ENCODE measurements around the gene RPS6KL1.

Gene RPS6KL1

DNA sequence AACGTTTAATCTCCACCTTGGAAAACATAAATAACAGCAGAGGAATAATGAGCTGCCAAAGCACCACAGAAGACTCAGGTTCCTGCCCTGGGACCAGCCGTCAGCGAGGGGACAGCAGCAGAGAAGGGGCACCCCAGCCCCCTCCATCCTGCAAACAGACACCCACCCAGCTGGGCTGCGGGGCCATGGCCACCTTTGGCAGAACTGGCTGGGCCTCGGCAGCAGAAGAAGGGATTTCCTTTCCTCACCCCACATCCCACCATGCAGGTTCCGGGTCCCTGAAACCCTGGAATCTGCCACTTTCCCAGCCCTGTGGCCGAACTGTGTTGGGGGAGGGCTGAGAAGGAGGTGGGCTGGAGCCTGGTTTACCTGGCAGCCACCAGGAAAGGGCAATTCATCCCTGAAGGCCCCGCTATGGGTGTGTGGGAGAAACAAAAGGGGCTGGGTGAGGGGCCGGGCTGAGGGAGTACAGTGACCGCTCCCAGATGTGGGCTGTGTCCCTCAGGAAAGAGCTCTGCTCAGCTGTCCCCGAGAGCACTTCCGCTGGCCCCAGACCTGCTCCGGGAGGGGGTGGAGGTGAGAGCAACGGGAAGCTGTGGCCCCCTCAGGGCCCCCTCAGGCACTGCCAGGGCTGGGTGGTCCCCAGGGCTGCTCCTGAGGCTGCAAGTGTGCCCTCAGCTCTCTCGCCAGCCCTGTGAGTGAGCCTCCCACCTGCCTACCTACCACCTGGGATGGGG lies 28.6 kb upstream of the RPS6KL1 start:
- no peak for DNase-seq

GRCh38 chr14:74950795-74951442 lies 27.9 kb upstream of the RPS6KL1 start:
- no peak for DNase-seq

DNA sequence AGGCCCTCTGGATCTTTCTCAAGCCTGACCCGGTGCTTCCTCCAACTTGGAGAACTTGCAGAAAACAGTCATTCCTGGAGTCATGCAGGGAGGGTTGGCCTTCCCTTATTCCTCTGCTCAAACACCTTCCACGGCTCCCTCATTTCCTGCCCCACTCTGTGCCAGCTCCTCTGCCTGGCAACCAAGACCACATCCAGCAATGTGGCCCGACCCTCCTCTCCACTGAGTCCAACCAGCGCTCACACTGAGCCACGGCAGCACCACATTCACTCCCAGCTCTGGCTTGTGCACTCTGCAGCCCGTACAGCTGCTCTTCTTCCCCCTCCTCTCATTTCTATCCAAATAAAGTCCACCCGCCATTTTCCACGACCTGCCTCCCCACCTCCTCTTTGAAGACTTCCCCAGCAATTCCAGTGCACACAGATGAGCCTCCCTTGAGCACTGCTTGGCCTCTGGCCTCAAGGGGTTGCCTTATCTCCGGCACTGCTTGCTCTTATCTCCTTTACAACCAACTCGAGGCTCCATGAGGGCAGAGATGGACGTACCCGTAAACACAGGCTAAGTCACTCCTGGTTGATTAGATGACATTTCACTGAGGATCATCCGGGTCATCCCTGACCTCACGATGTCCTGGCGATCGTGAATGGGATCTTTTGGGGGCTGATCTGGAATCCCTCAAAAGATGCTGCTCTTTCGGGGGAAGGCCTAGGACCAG lies 27.0 kb upstream of the RPS6KL1 start:
- no peak for DNase-seq

DNA sequence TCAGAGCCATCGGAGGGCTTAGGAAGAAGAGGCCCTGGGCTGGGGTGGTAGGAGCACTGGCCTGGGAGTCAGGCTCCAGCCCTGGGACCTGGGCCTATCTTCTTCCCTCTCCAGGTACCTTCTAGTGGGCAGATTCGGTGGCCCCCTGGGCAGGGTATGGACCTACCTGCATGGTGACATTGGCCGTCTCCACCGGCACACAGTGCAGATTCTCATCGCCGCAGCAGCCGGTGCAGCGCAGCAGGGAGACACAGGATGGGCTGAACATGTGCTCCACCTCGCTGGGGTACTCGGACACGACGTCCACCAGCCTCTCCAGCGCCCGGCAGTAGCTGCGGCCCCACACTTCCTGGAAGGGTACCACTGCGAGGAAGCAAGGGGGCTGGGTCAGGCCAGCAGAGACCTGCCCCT lies 26.1 kb upstream of the RPS6KL1 start:
- no peak for DNase-seq

DNA sequence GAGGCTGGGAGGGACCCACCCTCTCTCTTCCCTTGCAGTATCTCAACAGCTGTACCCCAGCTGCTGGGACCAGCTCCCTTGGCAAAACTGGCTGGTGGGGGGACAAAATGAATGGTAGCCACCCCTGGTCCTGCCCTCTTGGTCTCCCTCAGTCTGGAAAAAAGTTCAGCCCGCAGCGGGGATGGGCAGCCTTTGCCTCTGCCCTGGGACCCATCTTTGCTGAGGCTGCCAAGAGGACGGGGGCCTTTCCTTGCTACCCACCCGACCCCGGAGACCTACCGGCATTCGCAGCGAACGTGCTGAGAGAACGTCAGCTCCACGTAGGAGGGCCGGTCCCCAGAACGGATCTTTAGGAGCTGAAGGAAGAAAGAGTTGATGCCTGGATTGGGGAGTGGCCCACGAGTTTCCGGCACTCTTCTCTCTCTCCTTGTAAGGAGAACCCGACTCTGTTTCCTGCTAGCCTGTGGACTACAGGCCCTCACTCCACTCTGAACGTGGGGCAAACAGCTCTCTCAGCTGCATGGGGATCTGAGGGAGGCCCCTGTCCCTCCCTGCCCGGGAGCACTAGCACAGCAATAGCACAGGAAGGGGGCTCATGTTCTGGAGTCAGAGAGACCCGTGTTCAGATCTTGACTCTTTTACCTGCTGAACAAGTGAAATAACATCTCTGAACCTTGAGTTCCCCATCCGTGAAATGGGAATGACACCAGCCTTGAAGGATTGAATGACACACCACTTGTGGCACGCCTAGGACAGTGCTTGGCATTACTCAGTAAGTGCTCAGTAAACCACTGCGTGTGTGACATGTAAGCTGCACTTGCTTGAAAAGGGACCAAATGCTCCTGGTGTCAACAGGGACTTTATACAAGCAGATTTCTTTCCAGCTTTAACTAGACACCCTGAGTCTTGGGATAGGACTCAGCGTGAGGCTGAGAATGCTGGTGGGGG lies 25.4 kb upstream of the RPS6KL1 start:
- DNase-seq: no peak

DNA sequence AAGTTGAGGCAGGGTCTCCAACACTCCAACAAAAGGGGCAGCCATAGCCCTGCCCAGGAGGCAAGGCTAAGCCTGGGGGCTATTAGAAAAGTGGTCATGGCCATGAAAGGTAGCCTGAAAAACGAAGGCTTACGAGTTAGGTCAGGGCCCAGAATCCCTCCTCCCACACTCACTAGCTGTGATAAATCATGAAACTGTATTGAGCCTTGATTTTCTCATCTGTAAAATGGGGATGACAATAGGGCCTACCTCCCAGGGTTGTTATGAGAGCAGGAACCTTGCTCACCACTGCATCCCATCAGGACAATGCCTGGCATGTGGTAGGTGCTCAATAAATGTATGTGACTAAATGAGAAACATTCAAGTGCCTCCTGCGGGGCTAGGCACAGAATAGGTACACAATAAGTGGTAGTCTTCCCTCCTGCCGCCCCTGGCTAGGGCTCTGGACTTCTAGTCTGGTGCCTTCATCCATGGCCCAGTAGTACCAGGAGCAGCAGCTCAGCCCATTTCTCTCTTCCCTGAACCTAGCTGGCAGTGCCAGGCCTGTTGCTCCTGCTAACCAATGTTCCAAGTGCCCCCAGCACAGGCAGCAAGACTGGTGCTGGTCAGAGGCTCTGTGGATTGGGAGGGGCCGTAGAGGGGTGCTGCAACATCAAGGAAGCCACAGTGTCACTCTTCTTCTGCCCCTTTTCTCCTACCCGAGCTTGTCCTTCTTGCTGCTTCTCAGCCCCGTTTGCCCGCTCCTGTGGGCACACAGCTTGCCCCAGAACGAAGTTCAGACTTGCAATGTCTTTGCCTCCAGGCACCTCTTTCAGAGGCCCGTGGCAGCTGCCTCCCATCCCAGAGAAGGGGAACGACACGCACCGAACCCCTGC lies 24.5 kb upstream of the RPS6KL1 start:
- DNase-seq: no peak

DNA sequence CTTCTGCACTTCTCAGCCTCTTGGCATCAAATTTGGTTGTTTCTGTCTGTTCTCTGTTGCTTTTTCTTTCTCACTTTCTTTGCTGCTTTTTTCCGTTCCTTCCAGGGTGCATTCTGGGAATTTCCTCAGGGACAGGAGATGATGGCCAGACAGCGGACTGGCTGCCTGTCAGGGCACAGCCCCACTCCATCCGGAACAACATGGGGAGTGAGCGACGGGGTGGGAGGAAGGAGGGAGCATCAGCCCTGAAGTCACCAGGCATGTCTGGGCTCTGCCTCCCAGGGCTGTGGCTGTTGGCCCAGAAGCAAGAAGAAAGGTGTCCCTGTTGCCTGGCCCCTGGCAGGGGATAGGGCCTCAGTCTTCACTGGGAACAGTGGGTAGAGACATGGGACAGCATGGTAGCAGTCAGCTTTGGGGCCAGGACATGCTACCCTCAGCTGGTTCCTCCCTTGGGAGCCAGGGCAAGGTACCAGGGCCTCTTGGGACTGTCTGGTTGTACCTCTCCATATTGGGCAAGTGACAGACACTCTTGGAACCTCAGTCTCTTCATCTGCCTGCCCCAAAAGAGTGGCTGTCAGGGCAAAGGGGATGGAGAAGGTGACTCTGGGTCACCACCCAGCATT lies 23.7 kb upstream of the RPS6KL1 start:
- no peak for DNase-seq

DNA sequence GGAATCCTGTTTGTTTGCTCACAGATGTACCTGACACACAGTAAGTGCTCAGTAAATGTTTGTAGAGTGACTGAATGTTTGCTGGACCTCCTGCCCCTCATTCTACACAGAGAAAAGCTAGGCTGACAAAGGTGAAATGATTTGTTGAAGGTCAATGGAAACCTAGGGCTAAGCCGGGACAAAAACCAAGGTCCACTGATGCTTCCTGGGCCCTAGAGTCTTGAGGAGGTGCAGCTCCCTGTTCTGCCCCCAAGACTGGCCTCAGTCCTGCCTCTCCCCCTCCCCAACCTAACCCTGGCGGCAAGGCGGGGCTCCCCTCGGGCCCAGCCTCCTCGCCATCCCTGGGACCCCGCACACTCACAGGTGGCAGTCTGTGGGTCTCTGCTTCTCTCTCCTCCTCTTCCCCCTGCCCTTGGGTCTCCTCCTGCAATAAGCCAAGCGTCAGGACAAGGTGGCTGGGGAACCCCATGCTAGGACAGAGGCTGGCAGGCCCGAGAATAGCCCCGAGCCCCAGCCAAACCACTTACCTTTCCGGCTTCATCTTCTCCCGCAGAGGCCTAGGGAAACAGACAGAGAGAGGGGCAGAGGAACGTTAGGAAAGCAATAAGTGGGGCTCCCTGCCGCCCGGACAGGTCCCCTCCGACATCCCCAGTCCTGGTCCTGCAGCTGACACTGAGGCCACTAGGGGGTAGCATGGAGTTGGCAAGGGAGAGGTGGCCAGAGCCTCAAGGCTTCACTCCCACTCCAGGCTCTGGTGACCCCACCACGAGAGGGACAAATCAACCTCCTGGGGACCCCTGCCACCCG lies 23.0 kb upstream of the RPS6KL1 start:
- peak; percentile 66 for DNase-seq

- DNase-seq: no peak
Measured at GRCh38 chr14:74945261-74945851, 22.3 kb upstream of the RPS6KL1 start.

GRCh38 chr14:74942608-74943007 lies 19.5 kb upstream of the RPS6KL1 start:
- DNase-seq: no peak

GRCh38 chr14:74942181-74942580 lies 19.1 kb upstream of the RPS6KL1 start:
- DNase-seq: no peak

DNA sequence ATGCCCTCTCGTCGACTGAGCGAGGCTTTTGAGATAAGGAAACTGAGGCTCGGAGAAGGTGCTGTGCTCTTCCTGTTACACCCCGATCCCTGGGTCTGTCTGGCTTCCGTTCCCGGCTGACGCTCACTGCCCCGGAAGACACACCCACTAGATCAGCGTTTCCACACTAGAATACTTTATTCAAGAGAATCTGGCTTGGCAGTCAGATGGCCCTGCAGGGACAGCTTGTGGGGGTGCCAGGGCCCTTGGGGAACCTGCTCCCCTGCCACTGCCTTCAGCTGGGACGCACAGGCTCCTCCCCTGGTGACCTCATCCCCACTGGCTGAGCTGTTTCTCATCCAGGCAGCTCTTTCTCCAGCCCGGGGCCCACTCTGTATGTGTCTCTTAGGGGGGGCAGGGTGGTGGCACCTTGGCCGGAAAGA lies 18.6 kb upstream of the RPS6KL1 start:
- DNase-seq: no peak

- no peak for DNase-seq
Measured at GRCh38 chr14:74940956-74941565, 18.0 kb upstream of the RPS6KL1 start.

GRCh38 chr14:74938531-74939495 lies 15.8 kb upstream of the RPS6KL1 start:
- no peak for DNase-seq

DNA sequence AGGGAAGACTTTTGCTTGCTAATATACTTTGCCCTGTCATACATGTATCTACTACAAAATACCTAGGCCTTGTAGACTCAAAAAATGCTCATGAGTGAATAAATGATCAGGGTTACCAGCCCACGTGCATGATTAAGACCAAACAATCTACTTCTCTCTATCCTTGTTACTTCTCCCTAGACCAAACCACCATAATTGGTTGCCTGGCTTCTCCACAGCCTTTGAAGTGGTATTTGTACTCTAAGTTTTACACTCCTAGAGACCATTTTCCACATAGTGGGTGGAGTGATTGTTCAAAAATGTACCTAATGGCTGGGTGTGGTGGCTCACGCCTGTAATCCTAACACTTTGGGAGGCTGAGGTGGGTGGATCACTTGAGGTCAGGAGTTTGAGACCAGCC lies 14.1 kb upstream of the RPS6KL1 start:
- no peak for DNase-seq

DNA sequence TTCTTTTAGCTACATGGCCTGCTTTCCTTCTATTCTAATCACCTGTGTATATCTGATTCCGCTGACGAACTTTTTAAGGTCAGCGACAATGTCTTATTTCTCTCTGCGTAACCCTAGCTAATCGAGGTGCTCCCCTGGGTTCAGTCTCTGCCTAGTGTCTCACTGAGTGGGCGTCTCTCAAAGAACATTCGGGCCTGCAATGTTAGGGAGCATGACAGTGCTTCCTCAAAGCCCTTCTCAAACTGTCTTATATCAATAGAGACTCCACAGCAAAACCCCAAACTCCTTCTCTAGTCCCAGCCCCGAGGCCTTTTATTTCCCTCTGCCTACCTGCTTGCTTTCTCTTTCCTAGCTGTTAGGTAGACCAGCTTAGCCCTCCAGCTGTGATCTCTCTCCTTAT lies 13.7 kb upstream of the RPS6KL1 start:
- no peak for DNase-seq

DNA sequence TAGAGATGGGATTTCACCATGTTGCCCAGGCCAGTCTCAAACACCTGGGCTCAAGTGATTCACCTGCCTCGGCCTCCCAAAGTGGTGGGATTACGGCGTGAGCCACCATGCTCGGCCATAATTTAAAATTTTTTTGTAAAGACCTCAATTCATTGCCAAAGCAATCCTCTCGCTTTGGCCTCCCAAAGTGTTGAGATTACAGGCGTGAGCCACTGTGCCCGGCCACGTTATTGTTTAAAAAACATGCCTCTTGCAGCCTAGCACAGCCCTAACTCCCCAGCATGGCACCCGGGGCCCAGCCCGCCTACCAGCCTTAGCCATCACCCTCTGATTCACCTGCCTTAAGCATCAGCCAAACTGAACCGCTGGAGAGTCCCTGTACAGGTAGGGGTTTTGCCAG lies 13.1 kb upstream of the RPS6KL1 start:
- DNase-seq: no peak

- DNase-seq: no peak
Measured at GRCh38 chr14:74935360-74935680, 12.3 kb upstream of the RPS6KL1 start.
